Dendritic cell treated with granulocyte-macrophage colony-stimulating factor and Interleukin-4, amounts not matched to agents 40 ng/mL and 50 ng/mL, for 4 days (primary cell): ENCODE results near the gene HDGFL1.

ENCODE experiments used
- H3K27ac Mint-ChIP-seq: one replicate; pipeline ENCODE4 v1.8.0; 2022; ENCODE audit warnings: mild to moderate bottlenecking, mixed read lengths
- H3K27me3 Mint-ChIP-seq: one replicate; pipeline ENCODE4 v1.8.0; 2022; ENCODE audit warnings: mild to moderate bottlenecking, mixed read lengths
- H3K36me3 Mint-ChIP-seq: one replicate; pipeline ENCODE4 v1.8.0; 2022; ENCODE audit warnings: low read depth, mixed read lengths
- H3K4me1 Mint-ChIP-seq: one replicate; pipeline ENCODE4 v1.8.0; 2022; ENCODE audit warnings: low read depth, mixed read lengths
- H3K4me3 Mint-ChIP-seq: one replicate; pipeline ENCODE4 v1.8.0; 2022; ENCODE audit warnings: mild to moderate bottlenecking, moderate library complexity, mixed read lengths
- H3K9me3 Mint-ChIP-seq: one replicate; pipeline ENCODE4 v1.8.0; 2022; ENCODE audit warnings: mixed read lengths
- intact Hi-C: fragments of 100-400 bp; cut with micrococcal nuclease; formaldehyde crosslinking; loops from one replicate; pipeline ENCODE4 v1.15.0; 2022

The HDGFL1 gene

GRCh38 chr6:22610127-22610526 lies 40.8 kb downstream of the HDGFL1 start:
- H3K4me1 Mint-ChIP-seq = no peaks in the 10 kb centered on the region
- H3K36me3 Mint-ChIP-seq = no peaks in the 10 kb centered on the region
- no peak overlapping the region for H3K4me3 Mint-ChIP-seq
- H3K27me3 Mint-ChIP-seq = no peaks in the 10 kb centered on the region
- no peak overlapping the region for H3K27ac Mint-ChIP-seq
- intact Hi-C loops = no loop called here
- no peaks in the 10 kb centered on the region for H3K9me3 Mint-ChIP-seq

- no peak overlapping the region for H3K27ac Mint-ChIP-seq
- no peaks in the 10 kb centered on the region for H3K9me3 Mint-ChIP-seq
- intact Hi-C loops = no loop called here
- no peaks in the 10 kb centered on the region for H3K4me1 Mint-ChIP-seq
- H3K36me3 Mint-ChIP-seq = no peaks in the 10 kb centered on the region
- no peaks in the 10 kb centered on the region for H3K27me3 Mint-ChIP-seq
- no peak overlapping the region for H3K4me3 Mint-ChIP-seq
Observed at GRCh38 chr6:22612236-22612635, 42.9 kb downstream of the HDGFL1 start.

GRCh38 chr6:22613051-22613450 lies 43.7 kb downstream of the HDGFL1 start:
- no peaks in the 10 kb centered on the region for H3K4me1 Mint-ChIP-seq
- intact Hi-C loops = no loop called here
- H3K9me3 Mint-ChIP-seq = peaks cover 2% of the 10 kb centered on the region
- H3K27me3 Mint-ChIP-seq = no peaks in the 10 kb centered on the region
- no peak overlapping the region for H3K27ac Mint-ChIP-seq
- no peak overlapping the region for H3K4me3 Mint-ChIP-seq
- no peaks in the 10 kb centered on the region for H3K36me3 Mint-ChIP-seq

GRCh38 chr6:22613695-22614094 lies 44.3 kb downstream of the HDGFL1 start:
- Mint-ChIP-seq H3K4me3 (no peak overlapping the region), H3K4me1 (no peaks in the 10 kb centered on the region), H3K27me3 (no peaks in the 10 kb centered on the region), H3K27ac (no peak overlapping the region), H3K9me3 (peaks cover 8% of the 10 kb centered on the region), H3K36me3 (no peaks in the 10 kb centered on the region)
- intact Hi-C loops = no loop called here

GRCh38 chr6:22614547-22614946 lies 45.2 kb downstream of the HDGFL1 start:
- Mint-ChIP-seq H3K4me1 (no peaks in the 10 kb centered on the region), H3K4me3 (no peak overlapping the region), H3K36me3 (no peaks in the 10 kb centered on the region), H3K27ac (no peak overlapping the region), H3K27me3 (no peaks in the 10 kb centered on the region), H3K9me3 (peaks cover 9% of the 10 kb centered on the region)
- intact Hi-C loops = no loop called here

- no peak overlapping the region for H3K4me3 Mint-ChIP-seq
Observed at GRCh38 chr6:22621028-22621427, 51.7 kb downstream of the HDGFL1 start.

More at GRCh38 chr6:22621028-22621427, 51.7 kb downstream of the HDGFL1 start:
- no peaks in the 10 kb centered on the region for H3K4me1 Mint-ChIP-seq
- peaks cover 9% of the 10 kb centered on the region for H3K9me3 Mint-ChIP-seq
- intact Hi-C loops = no loop called here
- H3K27me3 Mint-ChIP-seq = no peaks in the 10 kb centered on the region
- H3K36me3 Mint-ChIP-seq = no peaks in the 10 kb centered on the region
- no peak overlapping the region for H3K27ac Mint-ChIP-seq
